HT1080 (cell line): ENCODE results near the gene MSANTD2. TPM values are rescaled to one million over a fixed set of nuclear protein-coding genes. Genes with fewer than 3 reads are reported as not detected.

Experiments
- DNase-seq: peaks from one replicate; pipeline ENCODE4 v3.0.0-alpha.2; 2015; ENCODE audit warnings: low read depth
- total RNA-seq: library from RNA; depleted of rRNA; stranded (reverse); fragments of >200 nt; shearing (Covaris generic); gene quantifications from 2 replicates; pipeline ENCODE4 v1.2.3, GENCODE V29; 2014; rRNA removed

Gene MSANTD2
- total RNA-seq, 1 experiment from 2014 or later: 13.7 TPM

- no peak for DNase-seq
These were observed 62.4 kb downstream of the MSANTD2 start for GRCh38 chr11:124737638-124738305.

GRCh38 chr11:124736736-124737135 lies 63.5 kb downstream of the MSANTD2 start:
- no peak for DNase-seq

GRCh38 chr11:124732230-124732629 lies 68.0 kb downstream of the MSANTD2 start:
- no peak for DNase-seq

- DNase-seq: no peak
These were observed 70.6 kb downstream of the MSANTD2 start for GRCh38 chr11:124729571-124729970.

GRCh38 chr11:124728134-124728533 lies 72.1 kb downstream of the MSANTD2 start:
- DNase-seq: no peak

GRCh38 chr11:124727474-124727873 lies 72.7 kb downstream of the MSANTD2 start:
- DNase-seq: no peak

GRCh38 chr11:124725719-124726105 lies 74.5 kb downstream of the MSANTD2 start:
- peak; percentile 92 for DNase-seq

GRCh38 chr11:124724979-124725718 lies 75.1 kb downstream of the MSANTD2 start:
- no peak for DNase-seq

- no peak for DNase-seq
These were observed 78.0 kb downstream of the MSANTD2 start for GRCh38 chr11:124722176-124722575.

GRCh38 chr11:124719534-124719933 lies 80.7 kb downstream of the MSANTD2 start:
- DNase-seq: no peak

GRCh38 chr11:124718801-124719200 lies 81.4 kb downstream of the MSANTD2 start:
- DNase-seq: no peak

GRCh38 chr11:124717786-124718651 lies 82.2 kb downstream of the MSANTD2 start:
- peak; percentile 54 for DNase-seq

- DNase-seq: no peak
These were observed 82.8 kb downstream of the MSANTD2 start for GRCh38 chr11:124717421-124717785.

- peak; percentile 67 for DNase-seq
These were observed 83.6 kb downstream of the MSANTD2 start for GRCh38 chr11:124716591-124716990.

Other genes starting within 250 kb of the MSANTD2 start
- gene OR8A1, start 230.4 kb downstream of the MSANTD2 start, total RNA-seq: not detected in 2 replicates
- not detected in 2 replicates for gene PANX3, start 189.0 kb downstream of the MSANTD2 start, total RNA-seq
- 42.9 and 52.7 TPM in 2 replicates for gene TBRG1, start 177.5 kb downstream of the MSANTD2 start, total RNA-seq
- gene SIAE, start 126.7 kb downstream of the MSANTD2 start, total RNA-seq: 4.3 and 5.5 TPM in 2 replicates
- 17.4 and 17.7 TPM in 2 replicates for gene SPA17, start 126.5 kb downstream of the MSANTD2 start, total RNA-seq
- 9.1 and 17.5 TPM in 2 replicates for gene NRGN, start 60.5 kb downstream of the MSANTD2 start, total RNA-seq
- gene VSIG2, start 48.2 kb downstream of the MSANTD2 start, total RNA-seq: not detected in 2 replicates
- gene ESAM, start 38.1 kb downstream of the MSANTD2 start, total RNA-seq: 0.43 and 0.66 TPM in 2 replicates
- gene ROBO3, start 65.0 kb upstream of the MSANTD2 start, total RNA-seq: 20.5 and 24.5 TPM in 2 replicates
- gene ROBO4, start 97.5 kb upstream of the MSANTD2 start, total RNA-seq: 21.1 and 25.0 TPM in 2 replicates
- 0.05 TPM in 1 of 2 replicates, not detected in the other for gene HEPN1, start 118.8 kb upstream of the MSANTD2 start, total RNA-seq
- 0.29 TPM in 1 of 2 replicates, not detected in the other for gene HEPACAM, start 135.6 kb upstream of the MSANTD2 start, total RNA-seq
- gene CCDC15, start 153.8 kb upstream of the MSANTD2 start, total RNA-seq: 7.4 and 8.1 TPM in 2 replicates